DND-41 (cell line): ENCODE data around the gene RAD21L1.

Experiments used
- CTCF ChIP-seq: IDR thresholded peaks from 2 replicates; pipeline ENCODE4 v1.5.1; 2012; ENCODE audit warnings: borderline replicate concordance, low read length, moderate library complexity, mild to moderate bottlenecking; ENCODE audit not compliant: poor library complexity, severe bottlenecking; ENCODE audit errors: extremely low read depth
- EZH2 ChIP-seq: IDR thresholded peaks from 3 replicates; pipeline ENCODE4 v1.6.1; 2012; ENCODE audit warnings: borderline replicate concordance, low read depth, mild to moderate bottlenecking, moderate library complexity, low read length, inconsistent platforms; ENCODE audit not compliant: severe bottlenecking

- TF ChIP-seq CTCF: peak; percentile 81
- no peak for TF ChIP-seq EZH2
Observed at GRCh38 chr20:1212607-1213396, 13.0 kb upstream of the RAD21L1 start.
